GM19468 (cell line): ENCODE measurements around the gene COL10A1.
"Not testable (repeated sequence)": the region's sequence is repeated elsewhere in the genome, so short reads cannot be mapped to it uniquely, and the experiment has no call there.

Source experiments
- ATAC-seq: cut with Tn5 transposase; IDR thresholded peaks from one replicate; pipeline ENCODE4 v1.9.1; 2021; ENCODE audit warnings: mild to moderate bottlenecking, moderate library complexity, moderate number of reproducible peaks; ENCODE audit not compliant: unreplicated experiment; ENCODE audit errors: extremely low read depth

COL10A1 gene

GRCh38 chr6:116127771-116128493, 2.0 kb upstream of the COL10A1 start:
- ATAC-seq: no peak

DNA sequence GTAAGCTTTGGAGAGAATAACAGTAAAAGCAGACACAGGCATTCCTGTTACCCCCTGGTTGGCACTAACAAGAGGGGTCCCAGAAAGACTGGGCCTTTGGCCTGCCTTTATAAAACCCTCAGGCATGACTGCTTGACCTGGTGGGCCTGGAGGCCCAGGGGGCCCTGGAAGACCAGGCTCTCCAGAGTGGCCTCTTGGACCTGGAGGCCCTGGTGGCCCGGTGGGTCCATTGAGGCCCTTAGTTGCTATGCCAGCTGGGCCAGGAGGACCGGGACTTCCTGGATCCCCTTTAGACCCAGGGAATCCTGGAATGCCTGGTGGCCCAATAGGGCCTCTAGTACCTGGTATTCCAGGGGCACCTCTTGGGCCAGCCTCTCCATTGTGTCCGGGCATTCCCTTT, 5.5 kb downstream of the COL10A1 start:
- ATAC-seq: no peak

DNA sequence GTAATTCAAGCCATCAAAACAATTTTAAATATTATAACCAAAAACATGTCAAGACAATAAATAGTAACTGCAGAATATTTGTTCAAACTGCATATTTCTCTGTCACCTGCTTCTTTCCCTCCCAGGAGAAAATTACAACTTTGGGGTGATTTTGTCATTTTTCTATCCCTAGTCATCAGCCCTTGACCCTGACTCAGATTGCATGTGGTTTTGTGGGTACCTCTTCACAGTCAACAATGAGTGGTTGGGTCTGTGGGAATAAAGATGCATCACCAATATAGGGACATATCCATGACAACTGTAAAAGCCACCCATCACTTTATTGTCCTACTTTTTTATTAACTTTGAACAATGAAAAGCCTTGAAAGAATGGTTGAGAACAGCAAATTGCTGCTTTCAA, 7.3 kb downstream of the COL10A1 start:
- no peak for ATAC-seq

GRCh38 chr6:116115781-116116180, 10.2 kb downstream of the COL10A1 start:
- ATAC-seq: no peak

DNA sequence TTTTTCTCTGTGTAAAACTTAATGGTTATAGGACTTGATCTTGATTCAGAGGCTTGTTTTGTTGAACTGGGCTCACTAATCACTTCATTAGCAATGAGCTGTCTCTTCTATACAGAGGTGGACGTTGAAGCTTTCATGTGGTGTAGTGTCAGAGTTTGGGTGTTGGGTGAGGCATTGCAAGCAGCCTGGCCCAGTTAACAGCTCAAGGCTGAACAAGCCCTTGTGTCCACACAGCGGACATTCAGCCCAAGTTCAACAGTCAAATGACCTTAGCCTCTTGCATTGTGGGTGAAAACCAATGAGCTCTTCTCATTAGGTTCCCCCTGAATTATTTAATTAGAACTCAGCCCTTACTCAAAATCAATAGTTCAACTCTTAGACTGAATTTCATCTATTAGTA, 12.5 kb downstream of the COL10A1 start:
- ATAC-seq: no peak

GRCh38 chr6:116111552-116112528, 14.1 kb downstream of the COL10A1 start:
- peak; percentile 47 for ATAC-seq

GRCh38 chr6:116108836-116109235, 17.1 kb downstream of the COL10A1 start:
- no peak for ATAC-seq

- ATAC-seq: no peak
Observed at GRCh38 chr6:116106146-116106545, 19.8 kb downstream of the COL10A1 start.

DNA sequence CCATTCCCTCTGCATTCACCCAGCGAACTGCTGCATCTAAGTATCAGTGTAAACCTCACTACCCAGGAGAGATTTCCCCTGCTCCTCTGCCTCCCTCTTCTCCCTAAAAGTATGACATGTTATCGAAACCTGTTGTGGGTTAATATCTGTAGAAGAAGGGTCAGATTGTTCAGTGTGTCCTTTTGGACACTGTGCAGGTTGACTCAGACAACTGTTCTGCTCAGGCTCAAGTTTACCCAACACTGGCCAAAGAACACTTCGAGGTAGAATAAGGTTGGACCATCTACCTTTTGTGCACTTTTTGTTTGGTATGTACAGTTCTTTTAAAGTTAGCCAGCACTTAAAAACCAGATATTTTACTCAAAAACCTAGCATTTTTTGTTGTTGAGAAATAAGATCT, 20.7 kb downstream of the COL10A1 start:
- no peak for ATAC-seq

DNA sequence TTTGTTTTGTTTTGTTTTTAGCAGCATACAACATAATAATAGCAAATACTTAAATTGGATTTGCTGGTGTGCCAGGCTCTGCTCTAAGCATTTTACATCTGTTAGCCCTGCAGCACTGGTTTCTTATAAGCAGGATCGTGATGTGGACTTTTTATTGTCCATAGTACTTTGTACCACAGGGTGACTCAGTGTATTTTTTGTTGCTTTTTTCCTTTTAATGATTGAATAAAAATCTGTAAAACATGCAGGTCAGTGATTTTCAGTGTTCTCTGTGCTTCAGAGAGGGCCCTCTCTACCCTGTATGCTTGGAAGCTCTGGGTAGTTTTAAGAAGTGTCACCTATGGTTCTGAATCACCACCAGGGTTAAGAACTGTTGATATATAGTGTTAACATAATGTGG, 21.3 kb downstream of the COL10A1 start:
- no peak for ATAC-seq

GRCh38 chr6:116102873-116103272, 23.1 kb downstream of the COL10A1 start:
- ATAC-seq: no peak

DNA sequence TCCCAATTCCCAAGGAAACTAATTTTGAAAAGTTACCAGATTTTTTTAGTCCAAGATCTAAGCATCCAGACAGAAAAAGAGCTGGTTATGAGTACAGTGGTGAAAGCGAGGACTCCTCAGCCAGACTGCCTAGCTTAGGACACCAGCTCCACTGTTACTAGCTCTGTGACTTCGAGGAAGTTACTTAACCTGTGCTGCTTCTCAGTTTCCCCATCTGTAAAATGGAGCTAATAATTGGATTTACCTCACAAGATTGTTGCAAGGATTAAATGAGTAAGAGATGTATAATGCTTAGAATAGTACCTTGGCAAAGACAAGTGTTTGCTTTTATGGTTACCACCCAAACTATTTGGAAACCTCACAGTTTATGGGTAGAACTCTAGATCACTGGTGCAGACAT, 24.1 kb downstream of the COL10A1 start:
- no peak for ATAC-seq

- no peak for ATAC-seq
Observed at GRCh38 chr6:116101302-116101718, 24.6 kb downstream of the COL10A1 start.

DNA sequence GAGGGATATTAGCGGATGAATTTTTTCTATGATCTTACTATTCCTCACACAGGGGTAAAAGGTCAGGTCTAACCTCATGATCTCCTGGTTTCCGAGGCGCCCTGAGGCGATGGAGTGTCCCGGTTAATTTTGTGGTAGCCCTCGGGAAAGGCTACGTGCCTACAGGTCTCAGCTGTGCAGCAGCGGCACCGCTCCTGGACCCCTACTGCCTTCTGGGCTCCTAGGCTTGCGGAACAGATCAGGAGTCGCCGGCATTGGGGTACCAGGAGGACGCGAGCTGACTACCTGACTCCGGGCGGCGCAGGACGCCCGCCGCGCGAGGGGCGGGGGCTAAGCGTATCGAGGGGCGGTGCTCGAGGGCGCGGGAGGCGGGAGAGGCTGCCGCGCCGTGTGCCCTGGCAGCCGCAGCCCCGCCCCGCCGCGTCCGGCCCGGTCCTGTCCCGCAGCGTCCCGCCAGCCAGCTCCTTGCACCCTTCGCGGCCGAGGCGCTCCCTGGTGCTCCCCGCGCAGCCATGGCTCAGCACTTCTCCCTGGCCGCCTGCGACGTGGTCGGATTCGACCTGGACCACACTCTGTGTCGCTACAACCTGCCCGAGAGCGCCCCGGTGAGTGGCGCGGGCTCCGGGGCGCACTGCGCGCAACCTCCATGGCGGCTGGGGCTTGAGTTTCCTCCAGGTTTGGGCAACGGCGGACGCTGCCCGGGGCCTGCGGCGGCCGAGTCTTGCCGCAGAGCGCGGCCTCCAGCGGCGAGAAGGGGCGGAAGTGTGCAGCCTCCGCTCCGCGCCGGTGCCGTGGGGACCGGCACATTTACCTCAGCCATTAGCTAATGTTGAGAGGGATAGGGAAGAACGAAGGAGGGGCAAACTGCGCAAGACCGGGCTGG, 25.3 kb downstream of the COL10A1 start, which contains the start of gene NT5DC1:
Gene NT5DC1 (plus strand): TSS at position 435 of the 883 bp plus-strand sequence. CDS start 78 bp downstream, at position 513.
- ATAC-seq: peak; percentile 90

DNA sequence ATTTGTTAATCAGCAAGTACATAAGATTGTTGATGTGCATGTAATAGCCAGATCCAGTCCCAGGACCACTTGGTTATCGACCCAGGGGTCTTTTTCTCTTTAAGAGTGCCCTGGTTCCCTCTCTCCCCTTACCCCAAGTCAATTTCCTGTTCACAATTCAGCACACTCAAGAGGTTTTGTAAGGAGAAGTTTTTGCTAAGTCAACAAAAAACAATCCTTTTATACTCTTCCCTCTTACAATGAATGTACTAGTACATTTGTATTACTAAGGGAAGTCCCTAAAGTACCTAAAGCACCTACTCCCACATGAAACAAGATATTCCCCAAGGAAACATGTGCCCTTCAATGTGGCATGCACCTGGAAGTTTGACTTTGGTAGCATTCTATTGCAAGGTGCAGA, 26.9 kb downstream of the COL10A1 start:
- ATAC-seq: no peak

GRCh38 chr6:116096979-116097816, 28.7 kb downstream of the COL10A1 start:
- ATAC-seq: no peak

DNA sequence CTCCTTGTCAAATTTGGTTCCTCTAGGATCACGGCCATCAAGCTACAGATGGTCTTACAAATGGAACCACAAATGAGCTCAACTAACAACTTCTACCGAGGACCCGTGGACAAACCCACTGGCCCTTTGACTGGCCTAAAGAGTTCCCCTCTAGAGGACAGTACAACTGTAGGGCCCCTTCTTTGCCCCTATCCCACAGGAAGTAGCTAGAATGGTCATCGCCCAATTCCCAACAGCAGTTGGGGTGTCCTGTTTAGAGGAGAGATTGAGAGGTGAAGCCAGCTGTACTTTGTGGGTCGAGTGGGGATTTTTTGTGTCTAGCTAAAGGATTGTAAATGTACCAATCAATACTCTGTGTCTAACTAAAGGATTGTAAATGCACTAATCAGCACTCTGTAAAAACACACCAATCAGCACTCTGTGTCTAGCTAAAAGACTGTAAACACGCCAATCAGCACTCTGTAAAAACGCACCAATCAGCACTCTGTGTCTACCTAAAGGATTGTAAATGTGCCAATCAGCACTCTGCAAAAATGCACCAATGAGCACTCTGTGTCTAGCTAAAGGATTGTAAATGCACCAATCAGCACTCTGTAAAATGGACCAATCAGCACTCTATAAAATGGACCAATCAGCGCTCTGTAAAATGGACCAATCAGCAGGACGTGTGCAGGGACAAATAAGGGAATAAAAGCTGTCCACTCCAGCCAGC, 29.7 kb downstream of the COL10A1 start:
- not testable (repeated sequence) for ATAC-seq

DNA sequence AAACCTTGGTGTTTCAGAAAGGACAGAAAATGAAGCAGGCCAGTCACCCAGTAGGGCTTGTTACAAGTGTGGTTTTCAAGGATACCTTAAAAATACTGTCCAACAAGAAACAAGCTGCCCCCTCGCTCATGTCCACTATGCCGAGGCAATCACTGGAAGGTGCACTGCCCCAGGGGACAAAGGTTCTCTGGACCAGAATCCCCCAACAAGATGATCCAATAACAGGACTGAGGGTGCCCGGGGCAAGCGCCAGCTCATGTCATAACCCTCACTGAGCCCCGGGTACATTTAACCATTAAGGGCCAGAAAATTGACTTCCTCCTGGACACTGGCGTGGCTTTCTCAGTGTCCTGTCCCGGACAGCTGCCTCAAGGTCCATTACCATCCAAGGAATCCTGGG, 31.9 kb downstream of the COL10A1 start:
- ATAC-seq: no peak

- peak; percentile 66 for ATAC-seq
Observed at GRCh38 chr6:116090251-116090650, 35.7 kb downstream of the COL10A1 start.
